Keratinocyte (primary cell): Measurements from ENCODE around the gene PCK1. TPM values are rescaled to one million over a fixed set of nuclear protein-coding genes. Genes with fewer than 3 reads are reported as not detected.

Source experiments
- DNase-seq: peaks from one replicate; pipeline ENCODE4 v3.0.0-alpha.2; 2011; ENCODE audit warnings: low read depth, missing footprints, low spot score
- FAIRE-seq: peaks from 2 replicates; lab custom pipeline; 2011; peaks lifted over from hg19 to GRCh38; lab: Jason Lieb, UNC
- H2AFZ ChIP-seq: 2 replicates; pipeline ENCODE4 v1.6.0; 2012; ENCODE audit warnings: low read length, control low read depth, inconsistent platforms; ENCODE audit not compliant: control insufficient read depth
- H3K27ac ChIP-seq: 2 replicates; pipeline ENCODE4 v1.5.1; 2011; ENCODE audit warnings: low read length; ENCODE audit not compliant: control insufficient read depth, insufficient read depth
- H3K27me3 ChIP-seq: 3 replicates; pipeline ENCODE4 v1.6.0; 2011; ENCODE audit warnings: low read length; ENCODE audit not compliant: control insufficient read depth, insufficient read depth; ENCODE audit errors: extremely low read depth
- H3K36me3 ChIP-seq, 2 experiments: 2 replicates in 1 of 2; 3 replicates in 1 of 2; pipeline ENCODE4 v1.5.1; 2011; ENCODE audit warnings: low read length in 2 of 2, mild to moderate bottlenecking in 1 of 2; ENCODE audit not compliant: control insufficient read depth in 2 of 2, insufficient read depth in 2 of 2; ENCODE audit errors: extremely low read depth in 1 of 2
- H3K4me1 ChIP-seq: 3 replicates; pipeline ENCODE4 v1.5.1; 2011; ENCODE audit warnings: low read length; ENCODE audit not compliant: control insufficient read depth, insufficient read depth; ENCODE audit errors: extremely low read depth
- H3K4me2 ChIP-seq: 3 replicates; pipeline ENCODE4 v1.6.0; 2011; ENCODE audit warnings: low read depth, low read length; ENCODE audit not compliant: control insufficient read depth, insufficient read depth; ENCODE audit errors: extremely low read depth
- H3K4me3 ChIP-seq, 3 experiments: fragments of 200-600 bp in 1 of 3; sonication (generic) in 1 of 3; 2 replicates in 2 of 3; 3 replicates in 1 of 3; pipeline ENCODE4 v1.5.1; 2011 to 2016; ENCODE audit warnings: low read length in 3 of 3, mild to moderate bottlenecking in 3 of 3, control low read depth in 2 of 3, inconsistent platforms in 1 of 3, low read depth in 1 of 3, mixed read lengths in 1 of 3, mixed run types in 1 of 3, moderate library complexity in 1 of 3; ENCODE audit not compliant: control insufficient read depth in 2 of 3, insufficient read depth in 2 of 3; ENCODE audit errors: extremely low read depth in 1 of 3
- H3K79me2 ChIP-seq: 2 replicates; pipeline ENCODE4 v1.6.0; 2012; ENCODE audit warnings: low read length; ENCODE audit not compliant: control insufficient read depth, insufficient read depth
- H3K9ac ChIP-seq: 3 replicates; pipeline ENCODE4 v1.6.0; 2011; ENCODE audit warnings: low read length; ENCODE audit not compliant: control insufficient read depth, insufficient read depth; ENCODE audit errors: extremely low read depth
- H3K9me1 ChIP-seq: 3 replicates; pipeline ENCODE4 v1.6.0; 2011; ENCODE audit warnings: low read length; ENCODE audit not compliant: control insufficient read depth, insufficient read depth; ENCODE audit errors: extremely low read depth
- H3K9me3 ChIP-seq: 2 replicates; pipeline ENCODE4 v1.5.1; 2012; ENCODE audit warnings: low read depth, low read length; ENCODE audit not compliant: control insufficient read depth
- H4K20me1 ChIP-seq: 3 replicates; pipeline ENCODE4 v1.6.0; 2011; ENCODE audit warnings: low read length; ENCODE audit not compliant: control insufficient read depth, insufficient read depth; ENCODE audit errors: extremely low read depth
- CTCF ChIP-seq, 3 experiments: IDR thresholded peaks in 1 of 3; conservative IDR thresholded peaks in 1 of 3; optimal IDR thresholded peaks in 1 of 3; 2 replicates in 2 of 3; 3 replicates in 1 of 3; pipeline versions ENCODE3 to v1.5.1; 2011; ENCODE audit warnings: low read length in 3 of 3, mild to moderate bottlenecking in 3 of 3, moderate library complexity in 2 of 3, control low read depth in 1 of 3, inconsistent platforms in 1 of 3; ENCODE audit not compliant: insufficient read depth in 2 of 3; ENCODE audit errors: extremely low read depth in 1 of 3
- EZH2 ChIP-seq: IDR thresholded peaks from one replicate; pipeline ENCODE4 v1.6.1; 2012; ENCODE audit warnings: inconsistent platforms, mild to moderate bottlenecking, low read length, moderate library complexity
- dilution Hi-C: fragments of 300-500 bp; cut with MboI; formaldehyde crosslinking; loops from one replicate; pipeline ENCODE4 v1.7.0; 2020; ENCODE audit warnings: low sequenced_read_pairs; ENCODE audit not compliant: extremely low pct_ligation_motif_present
- polyA plus RNA-seq, 5 experiments: library from polyadenylated mRNA; depleted of rRNA in 3 of 5; stranded (reverse) in 3 of 5; stranded (forward) in 1 of 5; unstranded in 1 of 5; fragments of >200 nt; gene quantifications; 1 replicate in 1 of 5; 2 replicates in 3 of 5; 3 replicates in 1 of 5; pipeline versions ENCODE4 v1.2.1 to v1.2.3, GENCODE V29; 2011 to 2012; ENCODE audit warnings: missing spikeins in 2 of 5, low read depth in 1 of 5, low replicate concordance in 1 of 5

Gene PCK1
- polyA plus RNA-seq, 1 donor (not counting 4 experiments of a cell fraction or from before 2014, with no cell fraction given) = not detected

- no peak overlapping the region for H3K4me2 ChIP-seq
- no peak overlapping the region for H2AFZ ChIP-seq
- H3K27ac ChIP-seq = no peak overlapping the region
- H3K79me2 ChIP-seq = no peaks in the 10 kb centered on the region
- DNase-seq (no peak), FAIRE-seq (no peak)
- H3K9me1 ChIP-seq = no peaks in the 10 kb centered on the region
- no peaks in the 10 kb centered on the region for H3K4me1 ChIP-seq
- H3K27me3 ChIP-seq = peaks cover 46% of the 10 kb centered on the region
- H3K36me3 ChIP-seq = no peaks in the 10 kb centered on the region
- dilution Hi-C loops = no loop called here
- H3K9me3 ChIP-seq = peaks cover 6% of the 10 kb centered on the region
- H4K20me1 ChIP-seq = peaks cover 3% of the 10 kb centered on the region
- no peak overlapping the region for H3K9ac ChIP-seq
- no peak overlapping the region for H3K4me3 ChIP-seq
- TF ChIP-seq CTCF (optimal IDR thresholded peaks at IDR 0.05 in 1 of 3, IDR thresholded peaks at IDR 0.05 in 1 of 3, conservative IDR thresholded peaks at IDR 0.05 in 1 of 3; ENCODE audit: extremely low read depth in 1 of 3, insufficient read depth in 2 of 3, low read length in 3 of 3) (no peak), EZH2 (no peak)
Observed at GRCh38 chr20:57587278-57587988, 26.5 kb downstream of the PCK1 start.

- dilution Hi-C loops = no loop called here
Observed at GRCh38 chr20:57587989-57588377, 27.1 kb downstream of the PCK1 start.

More at GRCh38 chr20:57587989-57588377, 27.1 kb downstream of the PCK1 start:
- TF ChIP-seq EZH2 = no peak
- no peak for TF ChIP-seq CTCF (optimal IDR thresholded peaks at IDR 0.05 in 1 of 3, IDR thresholded peaks at IDR 0.05 in 1 of 3, conservative IDR thresholded peaks at IDR 0.05 in 1 of 3; ENCODE audit: extremely low read depth in 1 of 3, insufficient read depth in 2 of 3, low read length in 3 of 3)
- Histone ChIP-seq H3K4me1 (no peaks in the 10 kb centered on the region), H4K20me1 (peaks cover 3% of the 10 kb centered on the region), H3K4me2 (no peak overlapping the region), H3K9me1 (no peaks in the 10 kb centered on the region), H2AFZ (no peak overlapping the region), H3K79me2 (no peaks in the 10 kb centered on the region), H3K27me3 (peaks cover 44% of the 10 kb centered on the region), H3K9ac (no peak overlapping the region), H3K9me3 (peaks cover 6% of the 10 kb centered on the region), H3K4me3 (no peak overlapping the region), H3K27ac (no peak overlapping the region), H3K36me3 (no peaks in the 10 kb centered on the region)
- DNase-seq (no peak), FAIRE-seq (no peak)
